ENCODE results near the gene TSHZ1.

DNA sequence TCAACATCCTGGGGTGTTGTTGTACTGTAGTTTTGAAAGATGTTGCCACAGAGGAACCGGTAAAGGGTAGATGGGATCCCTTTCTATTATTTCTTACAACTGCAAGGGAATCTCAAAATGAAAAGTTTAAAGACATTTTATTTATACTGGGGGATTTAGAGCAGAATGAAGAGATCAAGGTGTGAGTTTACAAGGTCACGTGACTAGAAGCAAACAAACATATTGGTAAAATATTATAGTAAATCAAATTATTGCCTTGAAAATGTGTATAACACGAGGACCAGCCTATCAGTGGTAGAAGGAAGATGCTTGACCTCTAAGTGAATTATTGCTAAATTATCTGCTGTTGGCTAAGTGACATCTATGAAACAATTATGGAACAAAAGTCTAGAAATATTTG is 119.7 kb downstream of the TSHZ1 start:
- no peak for TF ChIP-seq POLR2AphosphoS5 (IDR thresholded peaks at IDR 0.05; ENCODE audit: low read depth, low read length)
- no peak for TF ChIP-seq SIN3A (IDR thresholded peaks at IDR 0.05; ENCODE audit: borderline replicate concordance, insufficient read depth, low read length)
- TF ChIP-seq, protein P1, sequence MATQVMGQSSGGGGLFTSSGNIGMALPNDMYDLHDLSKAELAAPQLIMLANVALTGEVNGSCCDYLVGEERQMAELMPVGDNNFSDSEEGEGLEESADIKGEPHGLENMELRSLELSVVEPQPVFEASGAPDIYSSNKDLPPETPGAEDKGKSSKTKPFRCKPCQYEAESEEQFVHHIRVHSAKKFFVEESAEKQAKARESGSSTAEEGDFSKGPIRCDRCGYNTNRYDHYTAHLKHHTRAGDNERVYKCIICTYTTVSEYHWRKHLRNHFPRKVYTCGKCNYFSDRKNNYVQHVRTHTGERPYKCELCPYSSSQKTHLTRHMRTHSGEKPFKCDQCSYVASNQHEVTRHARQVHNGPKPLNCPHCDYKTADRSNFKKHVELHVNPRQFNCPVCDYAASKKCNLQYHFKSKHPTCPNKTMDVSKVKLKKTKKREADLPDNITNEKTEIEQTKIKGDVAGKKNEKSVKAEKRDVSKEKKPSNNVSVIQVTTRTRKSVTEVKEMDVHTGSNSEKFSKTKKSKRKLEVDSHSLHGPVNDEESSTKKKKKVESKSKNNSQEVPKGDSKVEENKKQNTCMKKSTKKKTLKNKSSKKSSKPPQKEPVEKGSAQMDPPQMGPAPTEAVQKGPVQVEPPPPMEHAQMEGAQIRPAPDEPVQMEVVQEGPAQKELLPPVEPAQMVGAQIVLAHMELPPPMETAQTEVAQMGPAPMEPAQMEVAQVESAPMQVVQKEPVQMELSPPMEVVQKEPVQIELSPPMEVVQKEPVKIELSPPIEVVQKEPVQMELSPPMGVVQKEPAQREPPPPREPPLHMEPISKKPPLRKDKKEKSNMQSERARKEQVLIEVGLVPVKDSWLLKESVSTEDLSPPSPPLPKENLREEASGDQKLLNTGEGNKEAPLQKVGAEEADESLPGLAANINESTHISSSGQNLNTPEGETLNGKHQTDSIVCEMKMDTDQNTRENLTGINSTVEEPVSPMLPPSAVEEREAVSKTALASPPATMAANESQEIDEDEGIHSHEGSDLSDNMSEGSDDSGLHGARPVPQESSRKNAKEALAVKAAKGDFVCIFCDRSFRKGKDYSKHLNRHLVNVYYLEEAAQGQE (IDR thresholded peaks at IDR 0.05; ENCODE audit: insufficient read depth in 1 of 2, low read depth in 2 of 2, low read length in 2 of 2), result no peak
